Stimulated activated CD4-positive, alpha-beta T cell treated with anti-CD3 and anti-CD28 coated beads, TNF-alpha, amount 100 ng/mL, for 4 hours (primary cell): ENCODE data around the gene SLC66A2.
"Not testable (repeated sequence)": the region's sequence is repeated elsewhere in the genome, so short reads cannot be mapped to it uniquely, and the experiment has no call there.

Source experiments
- DNase-seq, 3 experiments: peaks; one replicate each; pipeline ENCODE4 v3.0.0-alpha.2; 2020; ENCODE audit warnings: low read depth in 3 of 3

Gene SLC66A2

DNA sequence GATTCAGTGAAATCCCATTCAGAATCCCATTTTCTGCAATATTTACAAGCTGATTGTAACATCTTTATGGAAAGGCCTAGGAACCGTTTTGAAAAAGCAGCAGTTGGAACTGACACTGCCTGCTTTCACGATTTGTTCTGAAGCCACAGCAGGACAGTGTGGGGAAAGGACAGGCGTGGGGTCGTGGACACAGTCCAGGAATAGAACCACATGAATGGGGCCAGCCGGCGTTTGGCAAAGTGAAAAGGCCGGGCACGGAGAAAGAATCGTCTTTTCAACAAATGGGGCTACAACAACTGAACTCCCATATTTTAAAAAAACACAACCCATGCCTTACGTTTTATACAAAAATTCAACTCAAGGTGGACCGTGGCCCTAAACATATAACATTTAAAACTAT, 69.8 kb downstream of the SLC66A2 start:
- DNase-seq, result no peak

DNA sequence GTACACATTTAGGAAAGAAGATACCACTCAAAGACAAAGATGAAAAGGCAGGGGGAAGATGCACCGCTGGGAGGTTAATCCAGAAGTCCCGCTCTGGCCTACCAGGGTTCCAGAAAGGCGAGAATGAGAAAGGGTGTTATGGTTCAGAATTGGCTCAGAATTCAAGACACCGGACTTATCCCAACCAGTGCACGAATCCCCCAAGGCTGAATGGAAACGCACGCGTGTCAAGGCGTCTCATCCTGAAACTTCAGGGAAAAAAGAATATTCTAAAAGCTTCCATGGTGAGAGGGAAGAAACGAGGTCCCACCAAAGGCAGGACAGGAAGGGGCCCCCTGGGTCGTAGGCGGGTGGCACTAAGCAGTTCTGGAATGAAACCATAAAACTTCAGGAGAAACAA, 71.9 kb downstream of the SLC66A2 start:
- no peak for DNase-seq

DNA sequence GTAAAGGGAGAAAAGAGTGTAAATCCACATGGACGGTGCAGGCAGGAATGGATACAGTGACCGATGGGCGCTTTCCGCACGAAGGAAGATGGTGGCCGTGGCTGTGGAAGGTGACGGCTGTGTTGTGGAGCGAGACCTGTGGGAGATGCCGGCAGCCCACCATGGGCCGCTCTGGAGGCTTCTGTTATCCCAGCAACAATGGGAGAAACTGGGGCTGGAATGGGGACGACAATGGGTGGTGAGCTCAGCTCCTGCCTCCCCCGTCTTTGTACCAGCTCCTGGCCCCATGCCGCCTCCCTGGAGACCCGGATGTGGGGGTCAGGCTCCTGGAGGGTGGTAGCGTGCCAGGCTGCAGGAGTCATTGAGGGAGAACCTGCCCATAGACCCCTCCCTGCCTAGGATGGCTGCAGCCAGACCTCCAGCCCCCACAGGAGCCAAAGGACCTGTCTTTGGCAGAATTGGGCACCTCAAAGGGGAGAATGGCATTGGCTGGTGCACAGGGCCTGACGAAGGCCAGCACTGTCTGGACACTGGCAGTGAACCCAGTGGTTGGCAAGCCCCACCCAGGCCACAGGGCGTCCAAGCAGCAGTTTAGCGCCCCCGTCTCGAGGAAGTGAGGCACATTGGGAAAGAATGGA, 72.6 kb downstream of the SLC66A2 start:
- no peak for DNase-seq

DNA sequence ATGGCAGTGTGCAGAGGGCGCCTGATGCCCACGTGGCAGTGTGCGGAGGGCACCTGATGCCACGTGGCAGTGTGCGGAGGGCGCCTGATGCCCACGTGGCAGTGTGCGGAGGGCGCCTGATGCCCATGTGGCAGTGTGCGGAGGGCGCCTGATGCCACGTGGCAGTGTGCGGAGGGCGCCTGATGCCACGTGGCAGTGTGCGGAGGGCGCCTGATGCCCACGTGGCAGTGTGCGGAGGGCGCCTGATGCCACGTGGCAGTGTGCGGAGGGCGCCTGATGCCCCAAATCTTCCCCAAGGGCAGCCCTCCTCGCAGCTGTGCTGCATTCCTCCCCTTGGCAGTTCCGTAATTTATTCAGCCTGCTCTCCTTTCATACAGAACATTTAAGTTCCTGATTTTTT, 73.2 kb downstream of the SLC66A2 start:
- not testable (repeated sequence) for DNase-seq

DNA sequence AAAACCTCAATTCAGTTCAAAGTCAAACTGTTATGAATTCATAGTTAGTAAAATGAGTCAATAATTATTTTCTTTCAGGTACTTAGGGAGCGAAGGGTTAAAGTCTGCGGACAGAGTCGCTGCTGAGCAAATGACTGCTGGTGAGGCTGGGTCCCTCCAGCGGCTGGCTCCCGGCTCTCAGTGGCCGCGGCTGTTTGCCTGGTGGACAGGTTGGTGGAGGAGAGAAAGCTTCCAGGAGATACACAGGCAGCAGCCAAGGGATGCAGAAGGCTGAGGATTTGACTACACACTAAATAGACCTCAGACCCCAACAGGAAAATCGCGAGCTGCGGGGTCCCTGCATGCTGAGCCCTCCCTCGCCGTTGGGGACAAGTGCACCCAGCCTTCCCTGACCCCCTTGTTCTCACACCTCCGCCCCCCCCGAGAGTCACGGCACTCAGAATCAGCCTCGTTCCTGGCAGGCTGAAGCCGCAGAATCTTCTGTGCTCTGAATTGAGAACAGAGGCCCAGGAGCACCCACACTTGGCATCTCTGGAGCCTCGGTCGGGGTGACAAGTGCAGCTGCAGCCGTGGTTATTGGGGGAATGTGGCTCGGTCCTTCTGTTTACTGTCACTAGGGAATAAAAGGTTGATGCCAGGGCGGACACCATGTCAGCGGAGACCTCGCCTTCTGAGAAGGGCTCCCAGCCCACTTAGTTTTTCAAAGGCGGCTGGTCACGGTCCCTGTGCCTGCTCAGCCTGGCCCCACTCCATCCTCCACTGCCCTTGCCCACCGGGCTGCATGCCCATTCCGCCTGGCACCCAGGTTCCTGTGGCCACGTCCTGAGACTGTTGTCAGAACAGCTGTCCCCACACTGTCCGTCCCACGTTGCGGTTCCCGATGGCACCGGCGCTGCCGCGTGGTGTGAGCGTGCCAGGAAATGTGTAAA, 74.0 kb downstream of the SLC66A2 start:
- no peak for DNase-seq

DNA sequence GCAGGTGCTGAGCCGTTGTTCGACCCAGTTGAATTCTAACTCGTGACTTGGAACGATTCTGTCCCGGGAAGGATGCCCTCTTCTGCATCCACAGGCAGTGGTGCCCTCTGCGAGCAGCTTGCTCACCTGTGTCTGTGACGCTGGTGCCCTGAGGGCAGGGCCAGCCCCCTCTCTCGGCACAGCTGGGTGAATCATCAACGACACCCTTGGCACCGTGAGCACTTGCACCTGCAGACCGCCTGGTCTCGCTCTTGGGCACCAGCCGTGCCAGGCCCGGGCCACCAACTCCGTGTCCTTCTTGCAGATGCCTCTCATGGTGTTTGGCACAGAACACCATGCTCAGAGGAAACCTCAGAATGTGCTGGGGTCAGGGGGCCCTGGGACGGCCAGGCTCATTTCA, 75.0 kb downstream of the SLC66A2 start:
- no peak for DNase-seq

DNA sequence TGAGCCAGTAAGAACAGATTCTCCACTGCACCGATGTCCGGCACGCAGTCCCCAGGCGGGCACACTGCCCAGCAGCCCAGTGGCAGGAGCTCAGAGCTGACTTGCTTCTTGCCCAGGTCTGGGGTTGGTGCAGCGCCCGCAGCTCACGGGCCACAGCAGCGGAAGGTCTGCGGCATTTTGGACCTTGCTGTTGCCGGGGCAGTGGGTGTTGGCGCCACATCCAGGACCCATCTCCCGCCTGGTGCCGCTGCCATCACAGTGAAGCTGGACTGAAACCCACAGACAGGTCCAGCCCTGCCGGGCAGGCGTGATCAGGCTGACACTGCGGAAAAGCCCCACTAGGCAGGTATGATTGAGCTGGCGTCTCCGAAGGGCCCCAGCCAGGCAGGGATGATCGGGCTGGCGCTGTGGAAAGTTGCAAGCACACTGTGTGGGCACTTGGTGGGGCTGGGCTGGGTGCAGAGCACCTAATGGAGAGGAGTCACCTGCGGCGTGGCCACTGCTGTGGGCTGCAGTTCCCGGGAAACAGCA, 75.5 kb downstream of the SLC66A2 start:
- DNase-seq, result no peak

DNA sequence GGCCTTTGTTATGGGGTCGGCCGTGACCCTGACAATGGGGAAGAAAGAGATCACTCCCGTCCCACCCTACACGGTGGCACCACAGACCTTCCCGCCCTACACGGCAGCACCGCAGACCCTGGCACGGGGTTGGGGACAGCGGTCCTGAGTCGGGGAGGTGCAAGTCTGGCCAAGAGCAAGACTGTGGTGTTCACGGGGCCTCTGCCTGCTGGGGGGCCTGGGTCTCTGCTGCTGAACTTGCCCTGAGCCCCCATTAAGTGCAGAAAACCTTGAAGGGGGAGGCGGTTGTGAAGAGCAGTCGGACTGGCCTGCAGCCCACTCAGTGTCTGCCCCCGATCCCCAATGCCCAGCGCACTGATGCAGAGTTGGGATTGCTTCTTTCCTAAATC, 75.9 kb downstream of the SLC66A2 start:
- DNase-seq, result no peak

DNA sequence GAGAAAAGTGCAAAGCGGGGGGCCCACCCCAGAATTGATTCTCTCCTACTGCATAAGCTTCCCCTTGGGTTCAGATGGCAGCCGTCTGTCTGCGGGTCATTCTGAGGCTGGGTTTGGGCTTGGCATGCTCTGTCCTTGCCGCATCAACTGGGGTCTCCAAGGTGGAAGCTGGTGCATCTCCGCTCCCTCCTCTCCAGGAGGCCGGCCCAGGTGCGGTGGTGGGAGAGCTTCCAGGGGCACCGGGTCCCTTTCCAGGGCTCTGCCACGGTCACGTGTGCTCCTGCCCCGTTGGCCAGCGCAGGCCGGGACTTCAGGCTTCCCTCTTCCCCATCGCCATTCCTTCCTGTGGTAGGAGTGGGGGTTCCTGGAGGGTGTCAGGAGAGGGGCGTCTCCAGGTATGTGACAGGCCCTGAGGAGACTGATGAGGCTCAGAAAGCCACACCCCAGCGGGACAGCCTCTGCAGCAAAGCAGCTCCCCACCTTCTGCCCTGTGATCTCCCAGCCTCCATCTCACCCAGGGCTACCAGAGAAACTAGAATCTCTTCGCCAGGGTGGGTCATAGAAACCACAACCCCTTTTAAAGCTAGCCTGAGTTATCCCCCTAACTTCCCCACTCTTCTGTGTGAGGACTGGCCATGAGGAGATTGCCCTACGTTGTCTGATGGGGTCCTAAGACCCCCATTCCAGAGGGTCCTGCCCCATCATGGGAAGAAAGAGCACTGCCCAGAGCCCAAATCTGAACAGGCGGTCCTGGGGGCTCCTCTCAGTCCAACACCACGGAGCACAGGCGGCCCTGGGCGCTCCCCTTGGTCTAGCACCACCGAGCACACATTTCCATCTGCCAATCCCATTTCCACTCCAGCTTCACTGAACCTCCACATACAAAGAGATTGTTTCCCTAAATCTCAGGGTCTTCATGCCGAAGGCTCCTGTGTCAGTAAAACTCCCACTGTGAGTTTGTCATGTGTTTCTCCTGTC, 76.6 kb downstream of the SLC66A2 start:
- no peak for DNase-seq

DNA sequence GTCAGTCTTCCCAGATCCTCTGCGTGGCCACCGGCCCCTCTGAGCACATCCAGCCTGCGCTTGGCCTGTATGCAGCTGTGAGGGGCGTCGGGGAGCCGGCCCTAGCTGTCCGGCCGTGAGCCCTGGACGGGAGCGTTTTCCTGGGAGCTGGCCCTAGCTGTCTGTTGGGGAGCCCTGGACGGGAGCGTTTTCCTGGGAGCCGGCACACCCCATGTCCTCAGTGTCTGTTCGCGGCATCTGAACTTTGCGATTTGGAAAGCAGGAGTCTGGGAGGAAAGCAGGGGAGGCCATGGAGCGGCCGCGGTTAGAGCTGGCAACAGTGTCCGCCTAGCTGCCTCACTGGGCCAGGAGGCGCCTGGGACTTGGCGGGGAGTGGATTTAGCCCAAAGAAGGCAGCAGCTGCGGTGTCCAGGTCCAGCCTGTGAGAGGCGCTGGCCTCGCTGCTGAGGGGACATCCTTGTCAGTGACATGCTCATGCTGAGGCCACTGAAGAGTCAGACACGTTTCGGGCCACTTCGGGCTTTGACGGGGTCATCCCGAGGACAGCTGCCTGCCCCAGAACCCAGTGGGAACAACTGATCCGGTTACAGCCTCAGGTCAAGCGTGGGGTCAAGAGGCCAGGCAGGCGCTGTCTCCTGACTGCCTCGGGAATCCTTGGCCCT, 77.9 kb downstream of the SLC66A2 start:
- no peak for DNase-seq

DNA sequence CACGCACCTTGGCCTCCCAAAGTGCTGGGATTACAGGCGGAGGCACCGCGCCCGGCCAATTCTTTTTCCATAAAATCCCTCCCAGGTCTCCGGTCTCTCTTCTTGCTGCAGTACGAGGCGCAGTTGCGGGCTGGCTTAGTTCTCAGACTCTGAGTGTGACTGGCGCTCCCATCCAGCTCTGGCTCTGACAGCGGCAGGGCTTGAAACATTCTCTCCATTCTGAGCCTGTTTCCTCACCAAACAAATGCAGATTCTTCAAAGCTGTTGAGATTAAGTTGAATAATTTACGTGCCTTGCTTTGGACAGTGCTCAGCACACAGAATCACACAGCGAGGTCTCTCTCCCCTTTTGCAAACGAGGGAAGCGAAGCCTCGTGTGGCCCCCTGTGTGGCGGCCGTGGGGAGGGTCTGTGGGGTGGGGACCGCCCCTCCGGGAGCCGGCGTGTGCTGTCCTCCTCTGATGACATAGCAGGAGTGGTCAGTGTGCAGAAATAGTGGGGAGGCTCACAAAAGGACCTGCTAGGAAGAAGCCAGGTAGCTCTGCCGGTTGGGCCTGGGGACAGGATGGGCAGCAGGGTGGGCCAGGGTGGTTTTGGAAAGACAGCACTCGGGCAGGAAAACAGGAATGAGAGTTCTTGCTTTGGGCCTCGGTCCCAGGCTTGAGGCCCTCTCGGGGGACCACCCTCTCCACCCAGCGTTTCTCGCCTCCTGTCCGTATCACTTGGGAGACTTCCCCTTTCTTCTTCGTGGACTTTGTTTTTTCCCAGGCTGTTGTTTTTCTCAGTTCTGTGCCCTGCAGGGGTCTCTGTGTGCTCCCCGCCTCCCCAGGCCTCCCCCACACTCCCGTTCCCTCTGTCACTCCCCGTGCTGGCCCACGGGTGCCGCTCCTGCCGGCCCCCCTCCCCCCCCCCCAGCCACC, 78.7 kb downstream of the SLC66A2 start:
- DNase-seq, result no peak

DNA sequence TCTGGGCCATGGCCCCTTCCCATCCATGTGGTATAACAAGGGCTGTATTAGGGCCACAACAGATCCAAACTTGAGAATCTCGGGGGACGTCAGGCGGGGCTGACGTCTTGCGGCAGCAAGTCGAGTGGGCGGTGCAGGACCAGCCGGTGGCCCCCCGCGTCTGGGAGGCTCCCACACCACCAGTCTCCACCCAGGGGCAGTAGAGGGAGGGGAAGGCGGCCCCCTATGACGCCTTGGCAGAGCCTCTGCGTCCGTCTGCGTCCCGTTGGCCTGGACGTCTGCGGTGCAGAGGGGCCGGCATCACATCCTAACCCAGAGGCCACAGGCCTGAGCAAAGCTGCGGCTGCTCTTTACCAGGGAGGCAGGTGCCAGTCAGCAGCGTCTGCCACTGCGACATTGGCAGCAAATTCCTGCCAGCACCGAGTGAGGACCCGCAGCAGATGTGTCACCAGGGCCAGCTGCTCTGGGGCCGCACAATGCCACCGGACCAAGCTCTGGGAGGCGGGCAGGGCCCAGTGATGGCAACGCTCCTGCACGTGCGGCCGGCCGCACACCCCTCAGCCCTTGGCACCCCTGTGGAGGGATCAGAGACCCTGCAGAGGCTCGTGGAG, 79.9 kb downstream of the SLC66A2 start:
- no peak for DNase-seq

DNA sequence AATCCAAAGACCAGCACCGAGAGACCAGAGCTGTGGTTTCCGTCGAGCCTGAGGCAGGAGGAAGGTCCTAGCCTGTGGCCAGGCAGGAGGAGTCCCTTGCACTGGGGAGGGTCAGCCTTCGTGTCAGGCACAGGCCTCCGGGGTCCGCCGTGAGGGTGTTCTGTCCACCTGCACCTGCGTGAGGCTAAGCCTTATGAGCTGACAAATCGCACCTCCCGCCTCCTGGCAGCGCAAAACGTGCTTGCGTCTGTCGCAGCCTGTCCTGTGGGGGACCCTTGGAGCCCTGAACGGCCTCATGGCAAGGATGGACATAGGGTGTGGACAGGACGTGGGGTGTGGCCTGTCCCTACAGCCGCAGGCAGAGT, 80.4 kb downstream of the SLC66A2 start:
- no peak for DNase-seq

DNA sequence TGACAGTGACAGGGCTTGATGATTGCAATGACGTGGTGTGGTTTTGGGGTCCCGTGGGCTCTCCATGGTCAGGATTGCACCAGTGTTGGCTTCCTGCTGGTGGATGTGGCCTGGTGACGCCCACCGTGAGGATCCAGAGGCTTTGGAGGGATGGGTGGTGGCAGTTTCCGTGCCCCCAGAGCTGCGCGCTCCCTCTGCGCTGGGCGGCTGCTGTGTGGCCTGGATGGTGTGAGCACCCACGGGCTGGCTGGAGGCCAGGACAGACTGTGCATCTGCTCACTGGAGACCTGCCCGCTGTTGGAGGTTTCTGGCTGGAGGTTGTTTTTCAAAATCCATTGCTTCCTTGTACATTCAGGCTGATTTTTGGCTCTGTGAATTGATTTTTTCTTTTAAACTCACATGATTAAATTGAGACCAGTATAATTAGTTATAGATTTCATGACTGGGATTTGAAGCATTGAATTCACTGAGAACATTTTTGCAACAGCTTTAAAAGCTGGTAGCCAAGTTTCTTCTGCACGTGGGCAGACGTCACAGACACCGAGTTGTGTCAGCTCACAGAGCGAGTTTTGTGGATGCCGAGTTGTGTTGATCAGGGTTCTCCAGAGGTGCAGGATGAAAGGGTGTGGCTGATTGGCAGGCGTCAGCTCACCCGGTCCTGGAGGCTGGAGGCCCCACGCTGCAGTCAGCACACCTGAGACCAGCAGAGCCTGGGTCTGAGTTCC, 81.0 kb downstream of the SLC66A2 start:
- no peak for DNase-seq

DNA sequence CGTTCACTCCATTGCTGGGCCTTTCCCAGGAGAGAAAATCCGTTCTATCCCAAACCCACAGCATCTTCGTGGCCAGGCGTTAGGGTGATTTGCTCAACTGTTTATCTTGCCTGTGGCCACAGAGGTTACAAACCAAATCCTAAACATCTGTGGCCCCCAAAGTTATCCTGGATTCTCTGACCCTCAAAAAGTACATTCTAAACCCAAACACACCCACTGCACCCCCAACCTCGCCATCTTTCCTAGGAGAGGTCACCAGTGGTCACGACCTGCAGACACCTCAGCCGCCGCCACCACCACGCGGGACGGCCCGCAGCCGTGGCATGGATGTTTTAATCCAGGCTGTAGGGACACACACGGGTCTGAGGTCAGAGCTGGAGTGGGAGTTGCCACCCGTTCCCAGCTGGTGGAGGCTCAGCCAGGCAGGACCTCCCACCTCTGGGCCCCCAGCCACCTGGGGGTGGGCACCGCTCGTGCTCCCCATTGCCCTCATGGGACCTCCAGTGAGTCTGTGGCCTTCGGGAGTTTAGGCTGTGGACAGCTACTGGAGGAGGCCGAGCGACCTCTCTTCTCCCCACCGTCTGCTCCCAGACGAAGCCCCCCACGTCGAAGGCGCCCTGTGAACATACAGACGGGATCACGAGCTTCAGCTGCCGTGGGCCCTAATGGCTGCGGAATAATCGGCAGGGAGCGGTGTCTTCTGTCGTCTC, 81.7 kb downstream of the SLC66A2 start:
- DNase-seq, result no peak

DNA sequence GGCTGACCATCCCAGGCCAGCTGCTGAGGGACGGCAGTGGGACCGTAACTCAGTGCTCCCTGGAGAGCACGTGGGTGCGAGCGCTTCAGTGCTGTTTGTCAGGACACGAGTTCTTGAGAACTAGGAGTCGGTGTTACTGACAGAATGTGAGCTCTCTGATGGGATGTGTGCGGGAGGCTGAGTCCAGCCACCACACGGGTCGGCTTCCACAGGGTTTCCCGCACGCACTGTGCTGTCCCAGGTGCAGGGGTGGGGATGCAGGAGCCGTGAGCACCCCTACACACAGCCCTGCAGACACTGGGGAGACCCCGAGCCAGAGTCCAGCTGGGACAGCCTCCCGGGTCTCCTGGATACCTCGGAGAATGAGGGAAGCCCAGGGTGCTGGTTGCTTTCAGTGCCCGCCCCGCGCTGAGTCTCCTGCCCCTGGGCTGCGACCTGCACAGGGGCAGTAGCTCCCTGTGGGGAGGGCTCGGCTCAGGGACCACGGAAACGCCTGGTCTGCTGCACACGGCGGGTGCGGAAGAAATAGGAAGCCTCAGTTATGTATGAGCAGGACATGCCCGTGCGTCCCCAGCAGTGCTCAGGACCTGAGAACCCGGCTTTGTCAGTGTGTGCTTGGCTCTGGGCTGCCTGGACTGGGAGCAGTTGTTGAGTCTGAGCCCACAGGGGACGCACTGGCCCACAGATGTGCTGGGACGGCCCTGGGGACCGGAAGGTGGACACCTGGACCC, 82.5 kb downstream of the SLC66A2 start:
- no peak for DNase-seq

DNA sequence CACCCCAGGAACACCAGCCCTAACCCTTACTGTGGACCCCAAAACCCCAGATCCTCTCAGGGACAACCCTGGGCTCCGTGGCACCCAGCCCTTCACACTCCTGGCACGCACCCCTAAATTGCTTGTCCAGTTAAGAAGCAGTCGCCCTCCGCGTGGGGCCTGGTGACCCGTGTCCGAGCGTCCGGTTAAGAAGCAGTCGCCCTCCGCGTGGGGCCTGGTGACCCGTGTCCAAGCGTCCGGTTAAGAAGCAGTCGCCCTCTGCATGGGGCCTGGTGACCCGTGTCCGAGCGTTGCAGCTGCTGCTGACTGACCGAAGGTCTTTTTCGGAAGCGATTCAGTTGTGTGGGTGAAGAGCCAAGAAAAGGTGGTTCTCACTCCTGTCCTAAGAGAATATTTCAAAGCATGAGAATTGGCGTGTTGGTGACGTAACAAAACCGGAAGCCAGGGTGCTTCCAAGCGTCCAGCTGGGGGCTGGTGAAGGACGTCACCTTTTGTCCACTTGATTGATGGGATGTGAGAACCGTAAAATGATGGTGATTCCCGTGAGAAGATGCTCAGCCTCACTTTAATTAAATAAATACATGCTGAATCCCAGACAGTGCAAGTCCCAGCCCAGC, 83.2 kb downstream of the SLC66A2 start:
- no peak for DNase-seq
